GM19240 (cell line): ENCODE data around the gene CSRP1.
"Not testable (repeated sequence)": the region's sequence is repeated elsewhere in the genome, so short reads cannot be mapped to it uniquely, and the experiment has no call there.

Experiments
- DNase-seq: peaks from one replicate; pipeline ENCODE4 v3.0.0; 2011; ENCODE audit warnings: low spot score; ENCODE audit not compliant: insufficient read length

CSRP1 gene

DNA sequence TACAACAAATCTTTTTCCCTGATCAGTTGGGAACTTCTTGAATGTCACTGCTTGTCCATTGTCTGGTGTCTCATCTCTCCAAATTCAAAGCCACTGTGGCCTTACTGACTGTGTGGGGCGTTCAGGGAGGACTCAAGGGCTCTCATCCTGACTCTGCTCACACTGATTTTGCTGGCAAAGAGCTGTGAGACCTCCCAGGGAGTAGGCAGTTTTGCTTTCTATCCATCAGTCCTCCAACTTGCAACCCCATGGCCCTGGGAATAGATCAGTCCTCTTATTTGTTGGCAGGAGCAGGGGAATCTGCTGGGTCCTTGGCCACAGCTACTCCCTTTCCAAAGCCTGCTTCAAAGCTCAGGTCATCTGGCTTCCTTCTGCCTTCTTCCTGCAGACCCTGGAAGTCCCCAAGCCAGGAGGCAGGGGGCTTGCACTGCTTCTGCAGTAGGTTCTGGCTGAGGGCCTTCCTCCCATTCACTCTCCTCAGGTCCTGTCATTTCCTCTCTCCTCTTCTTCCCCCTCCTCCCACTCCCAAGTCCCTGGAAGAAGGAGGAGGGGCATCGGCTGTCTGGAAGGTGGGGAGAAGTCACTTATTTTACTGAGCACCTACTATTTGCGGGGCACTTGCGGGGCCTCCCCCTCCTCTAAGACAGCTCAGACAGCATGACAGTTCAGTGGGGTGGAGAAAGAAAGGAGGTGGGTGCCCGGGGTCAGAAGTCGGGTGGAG lies 31.1 kb upstream of the CSRP1 start:
- no peak for DNase-seq

DNA sequence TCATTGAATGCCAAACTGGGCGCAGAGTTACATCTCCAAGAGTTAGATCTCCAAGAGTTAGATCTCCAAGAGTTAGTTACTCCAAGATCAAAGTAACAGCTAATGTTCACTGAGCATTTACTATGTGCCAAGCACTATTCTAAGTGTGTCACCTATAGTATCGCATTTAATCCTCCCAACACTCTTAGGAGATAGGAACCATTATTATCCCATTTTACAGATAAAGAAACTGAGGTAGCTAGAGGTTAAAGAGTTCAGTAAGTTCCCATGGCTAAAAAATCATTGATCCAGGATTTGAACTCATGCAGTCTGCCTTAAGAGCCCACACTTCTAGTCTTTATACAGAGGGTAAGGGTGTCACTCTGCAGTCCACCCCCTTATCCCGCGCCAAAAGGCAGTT lies 30.5 kb upstream of the CSRP1 start:
- DNase-seq: no peak

DNA sequence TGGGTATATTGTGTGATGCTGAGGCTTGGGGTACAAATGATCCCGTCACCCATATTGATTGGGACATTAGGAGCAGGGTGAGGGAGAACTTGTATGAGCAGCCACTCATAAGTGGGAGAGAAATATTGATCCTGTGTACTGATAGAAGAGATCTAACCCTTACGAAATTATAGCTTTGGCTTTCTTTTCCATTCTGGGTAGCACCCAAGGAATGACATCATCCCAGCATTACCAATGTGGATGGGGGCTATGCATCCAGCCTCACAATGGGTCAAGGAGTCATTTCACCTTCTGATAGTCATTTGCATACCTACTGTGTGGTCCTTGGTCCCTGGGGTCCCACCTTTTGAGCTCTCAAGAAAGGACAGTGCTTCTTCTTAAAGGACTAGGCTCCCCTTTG lies 30.1 kb upstream of the CSRP1 start:
- no peak for DNase-seq

DNA sequence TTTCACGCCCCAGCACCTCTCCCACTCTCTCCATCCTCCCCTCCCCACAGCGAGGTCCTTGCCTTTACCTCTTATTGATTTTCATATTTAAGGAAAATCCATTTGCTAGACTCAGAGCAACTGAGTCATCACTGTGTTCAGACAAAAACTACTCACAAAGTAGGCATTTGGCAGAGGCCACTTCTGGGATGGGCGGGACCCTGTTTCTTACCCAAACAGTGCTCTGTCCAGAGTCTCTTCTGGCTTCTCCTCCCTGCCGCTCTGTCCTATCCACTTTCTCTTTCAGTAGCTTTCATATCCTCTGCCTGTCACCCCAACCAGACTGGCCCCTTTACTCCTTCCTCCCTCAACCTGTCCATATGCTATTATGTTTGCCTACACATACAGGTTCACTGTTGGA lies 29.6 kb upstream of the CSRP1 start:
- no peak for DNase-seq

DNA sequence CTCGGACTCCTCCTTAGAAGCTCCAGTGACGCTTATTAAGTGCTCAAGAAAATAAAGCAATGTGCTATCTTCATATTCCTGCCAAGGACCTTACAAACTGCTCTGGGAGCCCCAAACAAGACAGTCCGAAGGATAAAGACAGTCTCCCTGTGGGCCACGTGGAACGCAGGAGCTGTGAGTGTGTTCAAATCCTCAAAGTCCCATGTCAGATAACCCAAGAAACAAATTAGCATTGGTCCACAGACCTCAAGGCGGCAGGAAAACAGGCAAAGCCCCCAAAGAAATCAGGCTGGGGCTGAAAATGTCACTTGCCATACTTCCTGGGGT lies 29.0 kb upstream of the CSRP1 start:
- no peak for DNase-seq

DNA sequence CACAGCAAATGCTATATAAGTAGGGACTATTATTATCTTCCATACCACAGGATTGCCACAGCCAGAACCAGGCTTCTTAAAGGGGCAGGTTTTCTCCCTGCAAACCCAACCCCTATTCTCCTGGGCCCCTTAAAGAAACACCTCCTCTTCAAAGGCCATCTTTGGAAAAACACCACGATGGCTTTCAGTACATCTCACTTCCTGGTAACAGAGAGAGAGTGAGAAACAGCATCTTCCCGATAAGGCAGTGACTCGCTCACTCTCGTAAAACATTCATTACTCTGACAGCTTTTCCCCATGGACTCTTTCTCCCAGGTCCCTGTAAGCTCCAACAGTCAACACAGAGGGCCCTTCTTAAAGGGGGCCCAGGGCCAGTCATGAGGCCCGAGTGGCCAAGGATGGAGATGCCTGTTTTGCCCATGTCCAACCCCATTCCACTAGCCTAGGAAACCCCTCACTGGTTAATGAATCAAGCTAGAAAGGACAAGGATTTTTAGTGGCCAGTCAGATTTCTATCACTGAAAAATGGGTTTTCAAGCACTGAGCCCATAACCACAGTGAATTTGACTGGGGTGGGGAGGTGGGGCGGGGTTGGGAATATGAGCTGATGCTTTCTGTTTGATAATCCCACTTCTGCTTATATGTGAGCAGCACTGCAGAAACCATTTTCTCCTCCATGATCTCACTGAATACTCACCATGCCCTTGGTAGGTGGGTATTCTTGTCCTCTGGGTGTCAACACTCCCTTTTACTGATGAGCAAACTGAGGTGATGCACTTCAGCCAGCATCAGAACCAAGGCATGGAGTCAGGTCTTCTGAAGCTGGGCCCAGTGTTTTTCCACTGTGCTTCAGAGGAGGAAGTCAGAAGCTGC lies 28.4 kb upstream of the CSRP1 start:
- no peak for DNase-seq

DNA sequence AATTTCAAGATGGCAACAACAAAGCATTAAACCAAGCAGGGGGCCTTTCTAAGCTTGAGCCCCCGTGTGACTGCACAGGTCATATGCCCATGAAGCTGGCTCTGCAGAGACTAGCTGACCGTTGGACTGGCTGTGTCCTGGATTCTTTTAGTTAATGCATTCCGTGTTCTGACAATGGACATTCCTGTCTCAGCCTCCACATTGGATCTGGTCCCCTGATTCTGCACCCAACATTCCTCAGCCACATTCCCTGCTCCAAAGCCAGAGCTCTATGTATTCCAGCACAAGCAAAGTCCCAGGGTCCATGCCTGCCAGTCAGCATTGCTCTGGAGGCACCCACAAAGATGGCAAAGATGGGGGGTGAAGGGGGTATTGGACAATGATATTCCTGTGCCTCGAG lies 26.9 kb upstream of the CSRP1 start:
- DNase-seq: no peak

DNA sequence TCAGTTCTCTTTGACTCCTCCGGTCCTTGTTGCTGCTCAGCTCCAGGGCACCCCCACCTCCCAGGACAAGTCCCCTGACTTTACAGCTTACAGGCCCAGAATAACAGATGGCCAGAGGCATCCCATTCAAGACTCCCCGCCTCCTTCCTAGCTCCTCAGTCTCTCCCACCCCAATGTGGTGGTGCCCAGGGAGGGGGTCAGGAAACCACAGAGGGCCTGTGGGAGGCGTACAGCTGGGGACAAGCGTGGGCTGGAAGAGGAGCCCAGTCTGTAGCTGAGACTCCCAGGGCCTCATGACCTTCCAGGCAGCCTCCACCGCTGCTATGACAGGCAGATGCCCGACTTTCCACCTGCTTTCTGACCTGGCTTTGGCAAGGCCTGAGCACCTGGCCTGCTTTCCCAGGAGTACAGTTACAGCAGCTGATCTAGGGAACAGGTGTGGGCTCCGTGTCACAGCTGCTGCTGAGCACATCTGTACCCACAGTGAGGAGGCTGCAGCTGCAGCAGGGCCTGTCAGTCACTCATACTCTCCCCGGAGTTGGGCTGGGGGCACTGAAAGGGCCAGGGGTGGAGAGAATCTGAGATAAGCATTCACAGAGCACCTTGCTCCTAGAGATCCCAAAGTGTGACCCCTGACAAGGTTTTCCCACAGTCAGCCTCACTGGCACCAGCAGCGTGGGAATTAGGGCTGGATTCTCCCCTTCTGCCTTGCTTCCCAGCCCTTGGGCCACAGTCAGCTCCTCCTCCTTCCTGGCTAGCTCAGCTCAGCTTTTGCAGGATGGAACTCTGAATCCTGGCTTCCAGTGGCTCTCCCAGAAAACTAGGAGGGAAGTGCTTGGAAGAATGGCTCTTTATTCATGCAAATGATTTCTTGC lies 24.9 kb upstream of the CSRP1 start:
- no peak for DNase-seq

DNA sequence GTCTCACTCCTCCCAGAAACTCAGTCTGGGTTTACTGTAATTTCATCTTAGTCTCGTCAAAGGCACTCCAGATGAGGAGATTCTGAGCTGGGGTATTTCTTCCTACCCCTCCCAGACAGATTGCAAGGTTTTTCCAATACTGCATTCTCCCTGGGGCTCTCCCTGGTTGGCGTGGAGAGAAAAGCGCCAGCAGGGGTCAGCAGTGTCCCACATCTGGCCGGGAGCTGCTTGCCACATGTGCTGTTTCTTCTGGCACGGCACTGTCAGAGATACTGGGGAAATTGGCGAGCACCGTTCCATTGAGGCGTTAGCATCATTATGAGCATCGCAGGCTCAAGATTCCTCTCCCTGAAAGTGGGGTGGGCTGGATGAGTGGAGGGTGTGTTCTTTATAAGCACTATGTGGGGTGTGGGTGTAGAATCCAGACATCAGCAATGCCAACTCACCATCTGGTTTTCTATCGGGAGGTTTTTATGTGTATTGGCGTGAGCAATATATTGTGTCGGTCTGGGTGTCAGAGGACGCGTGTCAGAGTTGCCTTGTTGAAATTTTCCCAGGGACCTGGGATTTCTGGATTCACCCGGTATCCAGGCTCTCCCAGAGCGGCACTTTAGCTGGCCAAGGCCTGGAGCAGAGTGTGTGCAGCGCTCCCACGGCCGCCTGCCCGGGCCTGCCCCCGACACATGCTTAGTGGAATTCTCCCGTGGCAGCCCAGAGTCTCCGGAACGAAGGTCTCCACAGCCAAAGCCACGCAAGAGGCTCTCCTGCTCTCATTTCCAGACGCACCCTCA lies 24.0 kb upstream of the CSRP1 start:
- no peak for DNase-seq

DNA sequence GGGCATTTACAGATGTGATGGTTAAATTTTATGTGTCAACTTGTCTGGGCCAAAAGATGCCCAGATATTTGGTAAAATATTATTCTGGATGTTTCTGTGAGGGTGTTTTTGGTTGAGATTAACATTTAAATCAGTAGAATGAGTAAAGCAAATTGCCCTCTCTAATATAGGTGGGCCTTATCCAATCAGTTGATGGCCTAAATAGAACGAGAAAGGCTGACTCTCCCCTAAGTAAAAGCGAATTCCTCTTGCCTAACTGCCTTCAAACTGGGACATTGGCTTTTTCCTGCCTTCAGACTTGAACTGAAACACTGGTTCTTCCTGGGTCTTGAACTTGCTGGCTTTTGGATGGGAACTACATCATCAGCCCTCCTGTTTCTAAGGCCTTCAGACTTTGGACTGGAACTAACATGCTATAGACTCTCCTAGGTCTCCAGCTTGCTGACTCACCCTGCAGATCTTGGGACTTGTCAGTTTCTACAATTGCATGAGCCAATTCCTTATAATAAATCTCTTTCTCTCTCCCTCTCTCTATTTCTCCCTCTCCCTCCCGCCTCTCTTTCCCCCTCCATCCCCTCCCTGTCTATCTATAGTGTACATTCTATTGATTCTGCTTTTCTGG lies 21.8 kb upstream of the CSRP1 start:
- DNase-seq: no peak

DNA sequence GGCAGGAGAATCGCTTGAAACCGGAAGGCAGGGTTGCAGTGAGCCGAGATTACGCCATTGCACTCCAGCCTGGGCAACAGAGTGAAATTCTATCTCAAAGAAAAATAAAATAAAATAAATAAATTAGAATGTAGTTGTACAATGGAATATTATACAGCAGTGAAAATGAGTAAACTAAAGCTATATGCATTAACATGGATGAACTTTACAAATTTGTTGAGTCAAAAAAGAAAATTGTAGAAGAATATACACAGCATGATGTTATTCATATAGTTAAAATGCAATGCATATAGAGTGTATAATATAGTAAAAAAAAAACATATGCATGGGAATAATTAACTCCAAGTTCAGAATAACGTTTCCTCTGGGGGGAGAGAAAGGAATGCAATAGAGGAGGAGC lies 21.0 kb upstream of the CSRP1 start:
- no peak for DNase-seq

DNA sequence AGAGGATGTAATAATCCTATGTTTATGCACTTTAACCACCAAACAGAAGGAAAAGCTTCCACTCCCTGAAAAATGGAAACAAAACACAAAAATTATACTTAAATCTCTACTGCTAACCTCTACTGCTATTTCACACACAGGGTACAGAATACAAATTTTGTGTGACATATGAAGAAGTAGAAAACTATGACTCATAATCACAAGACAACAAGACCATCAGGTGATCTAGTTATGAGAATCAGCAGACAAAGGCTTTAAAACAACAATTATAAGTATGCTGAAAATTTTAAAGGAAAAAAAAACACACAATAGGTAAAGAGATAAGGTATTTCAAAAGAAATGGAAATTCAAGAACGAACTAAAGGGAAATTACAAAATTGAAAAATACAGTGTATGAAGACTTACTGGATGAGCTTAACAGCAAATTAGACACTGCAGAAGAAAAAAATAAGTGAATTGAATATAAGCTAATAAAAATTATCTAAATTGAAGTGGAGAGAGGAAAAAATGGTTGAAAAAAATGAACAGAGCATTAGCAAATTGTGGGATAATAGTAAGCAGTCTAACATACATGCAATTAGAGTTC lies 18.4 kb upstream of the CSRP1 start:
- no peak for DNase-seq

DNA sequence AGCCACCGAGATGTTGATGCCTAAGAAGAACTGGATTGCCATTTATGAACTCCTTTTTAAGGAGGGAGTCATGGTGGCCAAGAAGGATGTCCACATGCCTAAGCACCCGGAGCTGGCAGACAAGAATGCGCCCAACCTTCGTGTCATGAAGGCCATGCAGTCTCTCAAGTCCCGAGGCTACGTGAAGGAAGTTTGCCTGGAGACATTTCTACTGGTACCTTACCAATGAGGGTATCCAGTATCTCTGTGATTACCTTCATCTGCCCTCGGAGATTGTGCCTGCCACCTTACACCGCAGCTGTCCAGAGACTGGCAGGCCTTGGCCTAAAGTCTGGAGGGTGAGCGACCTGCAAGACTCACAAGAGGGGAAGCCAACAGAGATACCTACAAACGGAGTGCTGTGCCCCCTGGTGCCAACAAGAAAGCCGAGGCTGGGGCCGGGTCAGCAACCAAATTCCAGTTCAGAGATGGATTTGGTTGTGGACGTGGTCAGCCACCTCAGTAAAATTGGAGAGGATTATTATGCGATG lies 13.2 kb upstream of the CSRP1 start:
- DNase-seq: not testable (repeated sequence)

DNA sequence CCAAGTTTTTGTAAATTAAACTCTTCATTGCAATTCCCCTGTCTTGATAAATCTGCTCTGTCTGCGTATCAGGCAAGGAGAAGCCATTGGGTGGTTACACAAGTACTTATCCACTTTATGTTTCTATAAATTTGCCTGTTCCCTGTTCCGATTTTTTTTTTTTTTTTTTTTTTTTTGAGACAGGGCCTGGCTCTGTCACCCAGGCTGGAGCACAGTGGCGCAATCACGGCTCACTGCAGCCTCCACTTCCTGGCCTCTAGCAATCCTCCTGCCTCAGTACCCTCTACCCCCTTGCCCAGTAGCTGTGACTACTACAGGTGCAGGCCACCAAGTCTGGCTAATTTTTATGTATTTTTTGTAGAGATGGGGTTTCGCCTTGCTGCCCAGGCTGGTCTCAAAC lies 11.1 kb upstream of the CSRP1 start:
- DNase-seq: no peak

DNA sequence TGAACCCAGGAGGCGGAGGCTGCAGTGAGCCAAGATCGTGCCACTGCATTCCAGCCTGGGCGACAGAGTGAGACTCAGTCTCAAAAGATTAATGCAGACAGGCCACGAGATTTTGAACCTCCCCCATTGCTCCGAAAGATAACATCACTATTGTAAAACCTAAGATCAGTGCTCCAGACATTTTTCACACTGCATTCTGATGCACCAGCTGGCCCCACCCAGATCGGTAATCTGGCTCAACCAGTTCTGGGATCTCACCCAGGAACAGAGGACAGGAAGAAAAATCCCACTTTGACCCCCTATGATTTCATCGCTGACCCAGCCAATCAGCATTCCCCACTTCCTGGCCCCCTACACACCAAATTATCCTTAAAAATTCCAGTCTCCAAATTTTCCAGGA lies 10.7 kb upstream of the CSRP1 start:
- no peak for DNase-seq

DNA sequence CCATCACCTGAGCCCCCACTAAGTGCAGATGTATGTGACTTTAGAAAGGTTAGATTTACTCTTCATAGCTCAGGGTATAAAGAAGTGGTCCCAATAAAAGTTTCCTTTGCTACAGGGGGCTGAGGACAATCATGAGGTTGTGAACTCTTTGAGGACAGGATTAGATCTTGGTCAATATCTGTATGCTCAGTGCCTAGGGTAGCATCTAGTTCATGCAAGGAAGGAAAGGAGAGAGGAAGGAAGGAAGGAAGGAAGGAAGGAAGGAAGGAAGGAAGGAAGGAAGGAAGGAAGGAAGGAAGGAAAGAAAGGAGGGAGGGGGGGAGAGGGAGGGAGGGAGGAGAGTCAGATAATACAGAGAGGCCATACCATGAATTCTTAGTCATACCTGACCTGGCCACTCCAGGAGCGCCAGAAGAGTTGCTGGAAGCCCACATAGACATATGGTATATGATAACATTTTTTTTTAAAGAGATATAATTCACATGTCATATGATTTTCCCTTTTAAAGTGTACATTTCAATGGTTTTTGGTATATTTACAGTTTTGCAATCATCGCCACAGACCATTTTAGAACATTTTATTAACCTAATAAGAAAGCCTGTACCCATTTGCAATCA lies 9.7 kb upstream of the CSRP1 start:
- DNase-seq: no peak

DNA sequence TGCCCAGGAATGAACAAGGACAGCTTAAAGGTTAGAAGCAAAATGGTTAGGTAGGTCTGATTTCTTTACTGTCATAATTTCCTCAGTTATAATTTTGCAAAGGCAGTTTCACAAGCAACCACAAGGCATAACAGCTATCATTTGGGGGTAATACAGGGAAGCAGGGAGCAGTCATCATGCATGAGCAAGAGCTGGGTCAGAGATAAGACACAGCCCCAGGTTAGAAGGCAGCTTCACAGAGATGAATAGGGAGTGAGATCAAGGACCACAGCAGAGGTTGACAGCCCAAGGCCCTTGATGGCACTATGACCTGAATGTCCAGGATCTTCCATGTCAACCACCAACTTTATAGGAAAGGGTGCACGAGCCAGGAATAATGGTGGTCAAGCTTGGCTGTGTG lies 9.0 kb upstream of the CSRP1 start:
- no peak for DNase-seq

DNA sequence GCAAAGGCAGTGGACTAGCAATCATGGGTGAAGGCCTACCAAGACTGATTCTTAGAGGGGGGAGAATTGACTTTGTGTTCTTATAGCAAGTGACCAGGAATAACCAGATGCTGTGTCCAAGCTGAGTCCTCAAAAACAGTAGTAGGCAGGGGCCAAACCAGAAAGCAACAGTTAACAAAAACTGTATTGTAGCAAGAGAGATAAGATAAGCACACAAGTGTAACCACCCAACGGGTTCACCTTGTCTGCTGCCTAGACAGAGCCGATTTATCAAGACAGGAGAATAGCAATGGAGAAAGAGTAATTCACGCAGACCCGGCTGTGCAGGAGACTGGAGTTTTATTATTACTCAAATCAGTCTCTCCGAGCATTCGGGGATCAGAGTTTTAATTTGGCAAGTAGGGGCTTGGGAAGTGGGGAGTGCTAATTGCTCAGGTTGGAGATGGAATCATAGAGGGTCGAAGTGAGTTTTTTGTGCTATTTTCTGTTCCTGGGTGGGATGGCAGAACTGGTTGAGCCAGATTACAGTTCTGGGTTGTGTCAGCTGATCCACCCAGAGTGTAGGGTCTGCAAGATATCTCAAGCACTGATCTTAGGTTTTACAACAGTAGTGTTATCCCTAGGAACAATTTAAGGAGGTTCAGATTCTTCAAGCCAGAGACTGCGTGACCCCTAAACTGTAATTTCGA lies 8.3 kb upstream of the CSRP1 start:
- no peak for DNase-seq

DNA sequence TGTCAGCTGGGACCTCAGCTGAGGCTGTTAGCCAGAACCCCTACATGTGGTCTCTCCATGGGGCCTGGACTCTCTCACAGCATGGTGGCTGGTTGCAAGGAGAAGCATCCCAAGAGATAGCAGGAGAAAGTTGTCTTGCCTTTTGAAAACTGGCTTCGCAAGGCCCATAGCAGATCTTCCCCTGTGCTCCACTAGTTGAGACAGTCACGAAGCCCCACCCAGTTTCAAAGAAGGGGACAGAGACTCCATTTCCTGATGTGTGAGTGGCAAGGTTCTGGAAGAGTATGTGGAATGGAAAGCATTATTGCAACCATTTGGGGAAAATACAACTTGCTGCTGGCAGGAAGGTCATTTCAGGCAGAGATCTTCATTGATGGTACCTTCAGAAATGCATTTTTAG lies 7.5 kb upstream of the CSRP1 start:
- DNase-seq: no peak
